Lower leg skin (tissue), 4 donors: ENCODE results near the gene PPIB. TPM values are rescaled to one million over a fixed set of nuclear protein-coding genes. Genes with fewer than 3 reads are reported as not detected.

ENCODE experiments used
- total RNA-seq, 4 donors: library from RNA; depleted of rRNA; stranded (reverse); fragments of >200 nt; gene quantifications; one replicate each; pipeline ENCODE4 v1.1.0, GENCODE V29; 2016

The PPIB gene
- total RNA-seq, 4 donors from 2014 or later = 149 to 195 (median 164) TPM

Other genes starting within 250 kb of the PPIB start
- 10 to 100 TPM; 10.9 to 27.5 (median 13.3) TPM for gene DAPK2, start 116.5 kb downstream of the PPIB start, total RNA-seq
- 10 to 100 TPM; 18.7 to 36.8 (median 30.7) TPM for gene CIAO2A, start 69.2 kb downstream of the PPIB start, total RNA-seq
- 10 to 100 TPM; 51.3 to 94.9 (median 65.7) TPM for gene SNX1, start 67.0 kb downstream of the PPIB start, total RNA-seq
- gene SNX22, start 11.3 kb downstream of the PPIB start, total RNA-seq = 1 to 10 TPM in 1 of 4 donors, under 1 TPM in 2, not detected in 1; 0.12 to 1.6 (median 0.39) TPM
- 10 to 100 TPM; 11.9 to 16.7 (median 14.1) TPM for gene CSNK1G1, start 193.2 kb upstream of the PPIB start, total RNA-seq
- gene PCLAF, start 218.4 kb upstream of the PPIB start, total RNA-seq = 1 to 10 TPM in 3 of 4 donors, not detected in 1; 1.2 to 2.2 (median 1.6) TPM
- gene TRIP4, start 224.8 kb upstream of the PPIB start, total RNA-seq = 10 to 100 TPM in 3 of 4 donors, 1 to 10 TPM in 1; 9.7 to 13.8 (median 13.1) TPM